GM12878 (cell line): ENCODE data around the gene LDHAL6A. TPM values are rescaled to one million over a fixed set of nuclear protein-coding genes. Genes with fewer than 3 reads are reported as not detected.

Experiments
- ATAC-seq: fragments of 200-7000 bp; cut with Tn5 transposase; 3 replicates; pipeline ENCODE4 v1.9.1; 2020; ENCODE audit warnings: mild to moderate bottlenecking, moderate library complexity
- BruUV-seq: library from RNA; stranded (reverse); fragments of 400-500 nt; replicated peaks from 2 replicates; lab custom pipeline; 2021; lab: Mats Ljungman, UMichigan
- CTCF ChIA-PET: fragments of 300-600 bp; sonication (Branson Sonifier 250); formaldehyde crosslinking; extraction: SDS; loops from one replicate; lab custom pipeline; 2021; ENCODE audit warnings: inconsistent platforms; lab: Yijun Ruan, JAX
- POLR2A ChIA-PET: fragments of 350-600 bp; formaldehyde crosslinking; extraction: SDS; loops from one replicate; lab custom pipeline; 2021; ENCODE audit warnings: inconsistent platforms; lab: Charles Lee
- RAD21 ChIA-PET: fragments of 300-600 bp; sonication (Branson Sonifier 250); formaldehyde crosslinking; loops from one replicate; lab custom pipeline; 2023; ENCODE audit warnings: antibody characterized with exemption; ENCODE audit not compliant: unreplicated experiment; lab: Charles Lee
- SMC1A ChIA-PET: fragments of 300-600 bp; sonication (Branson Sonifier 250); formaldehyde crosslinking; loops from one replicate; lab custom pipeline; 2023; ENCODE audit not compliant: unreplicated experiment, uncharacterized antibody; lab: Charles Lee
- DNase-seq: peaks from one replicate; pipeline ENCODE4 v3.0.0-alpha.2; 2011; ENCODE audit warnings: low read depth, low spot score
- FAIRE-seq: peaks from 3 replicates; lab custom pipeline; 2011; peaks lifted over from hg19 to GRCh38; lab: Jason Lieb, UNC
- H2AFZ ChIP-seq: 2 replicates; pipeline ENCODE4 v1.6.0; 2011; ENCODE audit warnings: low read depth, low read length, control low read depth; ENCODE audit not compliant: control insufficient read depth
- H3K27ac ChIP-seq: 2 replicates; pipeline ENCODE4 v1.5.1; 2011; ENCODE audit warnings: control low read depth; ENCODE audit not compliant: control insufficient read depth, insufficient read depth
- H3K27me3 ChIP-seq, 2 experiments: replicated peaks in 1 of 2; 2 replicates each; pipeline versions ENCODE4 v1.6.0 to v1.6.1; 2011; ENCODE audit warnings: low read length in 1 of 2; ENCODE audit not compliant: control insufficient read depth in 2 of 2, insufficient read depth in 2 of 2
- H3K36me3 ChIP-seq, 2 experiments: 2 replicates each; pipeline ENCODE4 v1.5.1; 2011; ENCODE audit warnings: low read length in 1 of 2; ENCODE audit not compliant: control insufficient read depth in 2 of 2, insufficient read depth in 2 of 2
- H3K4me1 ChIP-seq: 2 replicates; pipeline ENCODE4 v1.6.1; 2011; ENCODE audit warnings: mild to moderate bottlenecking, low read length, moderate library complexity, mixed read lengths; ENCODE audit not compliant: control insufficient read depth, insufficient read depth
- H3K4me2 ChIP-seq: 2 replicates; pipeline ENCODE4 v1.6.0; 2011; ENCODE audit warnings: control low read depth; ENCODE audit not compliant: control insufficient read depth, insufficient read depth
- H3K4me3 ChIP-seq: fragments of 200-600 bp; sonication (generic); 2 replicates; pipeline ENCODE4 v1.5.1; 2016
- H3K79me2 ChIP-seq: 2 replicates; pipeline ENCODE4 v1.6.0; 2011; ENCODE audit warnings: low read length; ENCODE audit not compliant: control insufficient read depth, insufficient read depth
- H3K9ac ChIP-seq: 2 replicates; pipeline ENCODE4 v1.8.0; 2011; ENCODE audit warnings: low read length, control low read depth, mixed read lengths; ENCODE audit not compliant: control insufficient read depth, insufficient read depth
- H3K9me3 ChIP-seq: replicated peaks from 3 replicates; pipeline ENCODE4 v1.5.1; 2011; ENCODE audit warnings: mild to moderate bottlenecking, low read length; ENCODE audit not compliant: control insufficient read depth, insufficient read depth
- H4K20me1 ChIP-seq: 2 replicates; pipeline ENCODE4 v1.6.0; 2011; ENCODE audit not compliant: control insufficient read depth, insufficient read depth
- BMI1 ChIP-seq: fragments of 450-650 bp; IDR thresholded peaks from 2 replicates; pipeline ENCODE4 v1.6.1; 2016; ENCODE audit warnings: mild to moderate bottlenecking, moderate library complexity, borderline replicate concordance
- CBX3 ChIP-seq: fragments of 200-600 bp; sonication (generic); IDR thresholded peaks from 2 replicates; pipeline ENCODE4 v1.6.1; 2016; ENCODE audit warnings: low read depth, borderline replicate concordance
- FOS ChIP-seq: IDR thresholded peaks from 3 replicates; pipeline ENCODE4 v1.6.1; 2011; ENCODE audit warnings: borderline replicate concordance; ENCODE audit not compliant: insufficient read length; ENCODE audit errors: extremely low read depth
- NRF1 ChIP-seq: conservative IDR thresholded peaks from 2 replicates; pipeline ENCODE4 v1.6.1; 2011; ENCODE audit warnings: mild to moderate bottlenecking, low read depth, low read length, improper control_type of control experiment
- SMAD1 ChIP-seq: fragments of 450-650 bp; IDR thresholded peaks from 2 replicates; pipeline ENCODE4 v1.6.1; 2018; ENCODE audit warnings: mild to moderate bottlenecking, low read depth; ENCODE audit not compliant: partially characterized antibody
- TAF1 ChIP-seq: IDR thresholded peaks from 2 replicates; pipeline ENCODE4 v1.6.1; 2011; ENCODE audit warnings: mild to moderate bottlenecking, low read depth, low read length, borderline replicate concordance
- WGBS: methylation state at CpG from one replicate; pipeline ENCODE4 v1.1.6; 2016; ENCODE audit warnings: low lambda C conversion rate; ENCODE audit not compliant: insufficient replicate concordance, insufficient coverage; ENCODE audit errors: missing lambda C conversion rate; 5-methylcytosine and 5-hydroxymethylcytosine counted together
- in situ Hi-C: fragments of 300-500 bp; cut with MboI; formaldehyde crosslinking; loops from 9 replicates; pipeline ENCODE4 v1.14.3; 2018; ENCODE audit warnings: mixed read lengths
- intact Hi-C: fragments of 100-400 bp; cut with micrococcal nuclease; formaldehyde crosslinking; loops from one replicate; pipeline ENCODE4 v1.14.2; 2022; ENCODE audit not compliant: unreplicated experiment
- polyA plus RNA-seq, 11 experiments: library from polyadenylated mRNA; depleted of rRNA in 4 of 11; unstranded in 6 of 11; stranded (reverse) in 5 of 11; fragments of >200 nt; fragmentation: Nextera tagmentation in 4 of 11; fragmentation: Illumina TruSeq in 1 of 11; extraction: Ambion mirVana in 4 of 11; extraction: Trizol in 1 of 11; gene quantifications; 1 replicate in 1 of 11; 2 replicates in 10 of 11; pipeline versions ENCODE4 v1.2.1 to v1.2.3, GENCODE V29; 2011 to 2016; ENCODE audit warnings: inconsistent platforms in 2 of 11, missing spikeins in 2 of 11, low read depth in 1 of 11
- total RNA-seq, 4 experiments: library from RNA; depleted of rRNA in 3 of 4; stranded (reverse); fragments of >200 nt in 3 of 4; fragmentation: Illumina TruSeq in 1 of 4; extraction: Trizol in 1 of 4; gene quantifications; 2 replicates each; pipeline versions ENCODE4 v1.2.1 to v1.2.3, GENCODE V29; 2013 to 2021
- TF ChIP-seq, protein P1 (sequence below): fragments of 450-650 bp; IDR thresholded peaks from 2 replicates; pipeline ENCODE4 v1.6.1; 2018; ENCODE audit warnings: mild to moderate bottlenecking, low read depth, moderate library complexity; ENCODE audit not compliant: partially characterized antibody

The LDHAL6A gene
- total and polyA plus RNA-seq, 10 of the 15 experiments (the other 5 are each of a cell fraction or from before 2014, with no cell fraction given): 0.03 to 0.11 (median 0.09) TPM; not detected in 7

DNA sequence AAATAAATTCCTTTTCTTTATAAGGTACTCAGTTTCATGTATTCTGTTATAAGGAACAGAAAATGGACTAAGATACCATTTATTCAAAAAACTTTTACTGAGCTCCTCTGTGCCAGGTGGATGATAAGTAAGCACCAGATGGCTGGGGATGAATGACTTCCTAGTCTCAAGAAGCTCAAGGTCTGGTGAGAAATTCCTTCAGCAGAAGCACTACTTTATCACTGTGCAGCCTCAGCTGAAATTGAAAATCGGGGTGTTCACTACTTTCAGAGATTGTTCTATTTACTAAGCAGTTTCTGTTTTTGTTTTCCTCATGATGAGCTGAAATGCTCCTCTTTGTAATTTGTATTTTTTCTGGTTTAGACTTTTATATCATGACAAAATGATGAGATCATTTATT, 7.8 kb downstream of the LDHAL6A start:
- no peaks in the 10 kb centered on the region for H3K36me3 ChIP-seq
- SMC1A ChIA-PET: no interaction called here
- no peak for FAIRE-seq
- CTCF ChIA-PET: interaction anchor here (0.6 kb wide), 1 partner anchor 141 kb away, joined by 3 read pairs; no protein-coding TSS in a partner anchor
- no TSS peak for BruUV-seq
- no peaks in the 10 kb centered on the region for H3K9me3 ChIP-seq
- POLR2A ChIA-PET: no interaction called here
- RAD21 ChIA-PET: no interaction called here
- no peak overlapping the region for H3K4me3 ChIP-seq
- H2AFZ ChIP-seq: no peak overlapping the region
- TF ChIP-seq, protein P1, sequence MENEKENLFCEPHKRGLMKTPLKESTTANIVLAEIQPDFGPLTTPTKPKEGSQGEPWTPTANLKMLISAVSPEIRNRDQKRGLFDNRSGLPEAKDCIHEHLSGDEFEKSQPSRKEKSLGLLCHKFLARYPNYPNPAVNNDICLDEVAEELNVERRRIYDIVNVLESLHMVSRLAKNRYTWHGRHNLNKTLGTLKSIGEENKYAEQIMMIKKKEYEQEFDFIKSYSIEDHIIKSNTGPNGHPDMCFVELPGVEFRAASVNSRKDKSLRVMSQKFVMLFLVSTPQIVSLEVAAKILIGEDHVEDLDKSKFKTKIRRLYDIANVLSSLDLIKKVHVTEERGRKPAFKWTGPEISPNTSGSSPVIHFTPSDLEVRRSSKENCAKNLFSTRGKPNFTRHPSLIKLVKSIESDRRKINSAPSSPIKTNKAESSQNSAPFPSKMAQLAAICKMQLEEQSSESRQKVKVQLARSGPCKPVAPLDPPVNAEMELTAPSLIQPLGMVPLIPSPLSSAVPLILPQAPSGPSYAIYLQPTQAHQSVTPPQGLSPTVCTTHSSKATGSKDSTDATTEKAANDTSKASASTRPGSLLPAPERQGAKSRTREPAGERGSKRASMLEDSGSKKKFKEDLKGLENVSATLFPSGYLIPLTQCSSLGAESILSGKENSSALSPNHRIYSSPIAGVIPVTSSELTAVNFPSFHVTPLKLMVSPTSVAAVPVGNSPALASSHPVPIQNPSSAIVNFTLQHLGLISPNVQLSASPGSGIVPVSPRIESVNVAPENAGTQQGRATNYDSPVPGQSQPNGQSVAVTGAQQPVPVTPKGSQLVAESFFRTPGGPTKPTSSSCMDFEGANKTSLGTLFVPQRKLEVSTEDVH: no peak
- no peak for TF ChIP-seq TAF1
- no peak for TF ChIP-seq NRF1
- TF ChIP-seq FOS: no peak
- TF ChIP-seq CBX3: no peak
- no peak for TF ChIP-seq SMAD1
- TF ChIP-seq BMI1: no peak
- WGBS: 0% methylated on average over 1 of the region's 1 CpG
- H3K27me3 ChIP-seq: no peaks in the 10 kb centered on the region
- in situ Hi-C loops: no loop called here
- no peaks in the 10 kb centered on the region for H4K20me1 ChIP-seq
- H3K27ac ChIP-seq: no peak overlapping the region
- no peak for DNase-seq
- H3K4me2 ChIP-seq: no peak overlapping the region
- ATAC-seq: no peak
- peaks cover 3% of the 10 kb centered on the region; the same call in 1 of the 2 replicates for H3K4me1 ChIP-seq
- H3K79me2 ChIP-seq: no peaks in the 10 kb centered on the region
- H3K9ac ChIP-seq: no peak overlapping the region
- intact Hi-C loops: no loop called here
